K562 (cell line): ENCODE measurements around the gene SMIM15. TPM values are rescaled to one million over a fixed set of nuclear protein-coding genes. Genes with fewer than 3 reads are reported as not detected.

Experiments
- ATF1 ChIP-seq, 2 experiments: fragments of 450-650 bp in 1 of 2; IDR thresholded peaks; 2 replicates each; pipeline ENCODE4 v1.6.1; 2016; ENCODE audit warnings: missing compliant biosample characterization in 1 of 2, missing genetic modification characterization in 1 of 2
- CBFA2T2 ChIP-seq: fragments of 450-650 bp; conservative IDR thresholded peaks from 2 replicates; pipeline ENCODE4 v1.6.1; 2017; ENCODE audit warnings: mild to moderate bottlenecking
- ESRRB ChIP-seq: fragments of 250-450 bp; sonication (Bioruptor Pico); IDR thresholded peaks from 2 replicates; pipeline ENCODE4 v1.5.0; 2020; ENCODE audit warnings: mild to moderate bottlenecking, moderate library complexity, borderline replicate concordance
- FOSL1 ChIP-seq: fragments of 200-800 bp; sonication (Bioruptor generic); conservative IDR thresholded peaks from 2 replicates; pipeline ENCODE4 v1.6.1; 2016; ENCODE audit warnings: missing genetic modification characterization, missing compliant biosample characterization
- GTF2E2 ChIP-seq: fragments of 200-800 bp; sonication (Bioruptor generic); IDR thresholded peaks from 2 replicates; pipeline ENCODE4 v1.6.1; 2016; ENCODE audit warnings: missing genetic modification characterization, missing compliant biosample characterization
- JUNB ChIP-seq: fragments of 450-650 bp; formaldehyde crosslinking; conservative IDR thresholded peaks from 2 replicates; pipeline ENCODE4 v1.4.0; 2020; ENCODE audit warnings: mild to moderate bottlenecking
- KAT8 ChIP-seq: fragments of 450-650 bp; IDR thresholded peaks from 2 replicates; pipeline ENCODE4 v1.6.1; 2016; ENCODE audit warnings: low read depth, mild to moderate bottlenecking
- MCM2 ChIP-seq: fragments of 450-650 bp; IDR thresholded peaks from 2 replicates; pipeline ENCODE4 v1.6.1; 2017; ENCODE audit warnings: low read depth, mild to moderate bottlenecking
- MEF2A ChIP-seq: IDR thresholded peaks from 2 replicates; pipeline ENCODE4 v1.6.1; 2011; ENCODE audit warnings: low read depth, mild to moderate bottlenecking, low read length, moderate library complexity; ENCODE audit not compliant: control insufficient read depth
- NUFIP1 ChIP-seq: fragments of 450-650 bp; IDR thresholded peaks from 2 replicates; pipeline ENCODE4 v1.6.1; 2018; ENCODE audit not compliant: partially characterized antibody
- PHB2 ChIP-seq: fragments of 450-650 bp; IDR thresholded peaks from 2 replicates; pipeline ENCODE4 v1.6.1; 2017; ENCODE audit warnings: low read depth
- POLR2G ChIP-seq: fragments of 200-400 bp; formaldehyde crosslinking; IDR thresholded peaks from 2 replicates; pipeline ENCODE4 v1.6.1; 2017; ENCODE audit warnings: low read depth, mild to moderate bottlenecking, antibody characterized with exemption, low read length, moderate library complexity
- SAP30 ChIP-seq: fragments of 200-600 bp; sonication (generic); IDR thresholded peaks from 2 replicates; pipeline ENCODE4 v1.6.1; 2012; ENCODE audit warnings: borderline replicate concordance, low read depth, mild to moderate bottlenecking, moderate library complexity, low read length, control low read depth, inconsistent platforms; ENCODE audit not compliant: insufficient read depth, poor library complexity, severe bottlenecking
- SIN3B ChIP-seq: fragments of 450-650 bp; IDR thresholded peaks from 2 replicates; pipeline ENCODE4 v1.6.1; 2017; ENCODE audit warnings: low read depth, mild to moderate bottlenecking, moderate library complexity
- SP1 ChIP-seq: sonication (generic); formaldehyde crosslinking; IDR thresholded peaks from 2 replicates; pipeline ENCODE4 v1.8.1; 2022; ENCODE audit warnings: mild to moderate bottlenecking, missing genetic modification reagents
- TCF3 ChIP-seq: sonication (generic); formaldehyde crosslinking; IDR thresholded peaks from 2 replicates; pipeline ENCODE4 v1.4.0; 2020; ENCODE audit warnings: mild to moderate bottlenecking, missing genetic modification reagents
- ZC3H4 ChIP-seq: sonication (generic); formaldehyde crosslinking; IDR thresholded peaks from 2 replicates; pipeline ENCODE4 v1.9.0; 2021; ENCODE audit warnings: missing genetic modification reagents, borderline replicate concordance
- ZNF75A ChIP-seq: fragments of 450-650 bp; formaldehyde crosslinking; IDR thresholded peaks from 2 replicates; pipeline ENCODE4 v1.4.0; 2020; ENCODE audit warnings: mild to moderate bottlenecking
- polyA plus RNA-seq, 8 experiments: library from polyadenylated mRNA; depleted of rRNA in 4 of 8; stranded (reverse) in 5 of 8; unstranded in 3 of 8; fragments of >200 nt; fragmentation: Nextera tagmentation in 2 of 8; fragmentation: Illumina TruSeq in 1 of 8; extraction: Ambion mirVana in 2 of 8; extraction: Trizol in 1 of 8; gene quantifications; 2 replicates each; pipeline versions ENCODE4 v1.2.1 to v1.2.3, GENCODE V29; 2011 to 2014; ENCODE audit warnings: inconsistent platforms in 1 of 8, missing spikeins in 1 of 8
- total RNA-seq, 7 experiments: library from RNA; depleted of rRNA in 6 of 7; stranded (reverse); fragments of >200 nt in 6 of 7; fragmentation: Illumina TruSeq in 2 of 7; extraction: Trizol in 2 of 7; gene quantifications; 2 replicates each; pipeline versions ENCODE4 v1.2.1 to v1.2.3, GENCODE V29; 2011 to 2021; ENCODE audit warnings: low replicate concordance in 1 of 7
- TF ChIP-seq, protein P1 (sequence below): fragments of 450-650 bp; IDR thresholded peaks from 2 replicates; pipeline ENCODE4 v1.6.1; 2016; ENCODE audit warnings: antibody characterized with exemption
- TF ChIP-seq, protein P2 (sequence below): fragments of 450-650 bp; IDR thresholded peaks from 2 replicates; pipeline ENCODE4 v1.6.1; 2017; ENCODE audit warnings: mild to moderate bottlenecking, moderate library complexity
- TF ChIP-seq, protein P3 (sequence below): fragments of 250-450 bp; sonication (Bioruptor Pico); IDR thresholded peaks from 2 replicates; pipeline ENCODE4 v1.8.0; 2022; ENCODE audit warnings: moderate library complexity, mild to moderate bottlenecking, inconsistent platforms
- TF ChIP-seq, protein P4 (sequence below), 3 experiments: IDR thresholded peaks in 2 of 3; conservative IDR thresholded peaks in 1 of 3; 2 replicates each; pipeline ENCODE4 v1.5.1; 2011 to 2012; ENCODE audit warnings: low read length in 3 of 3, mild to moderate bottlenecking in 3 of 3, control low read depth in 2 of 3, improper control_type of control experiment in 1 of 3, inconsistent platforms in 1 of 3, low read depth in 1 of 3, mixed read lengths in 1 of 3, moderate library complexity in 1 of 3; ENCODE audit not compliant: insufficient read depth in 2 of 3

SMIM15 gene
- total and polyA plus RNA-seq, 9 of the 15 experiments (the other 6 are each of a cell fraction or from before 2014, with no cell fraction given), result 16.6 to 124 (median 82.0) TPM

DNA sequence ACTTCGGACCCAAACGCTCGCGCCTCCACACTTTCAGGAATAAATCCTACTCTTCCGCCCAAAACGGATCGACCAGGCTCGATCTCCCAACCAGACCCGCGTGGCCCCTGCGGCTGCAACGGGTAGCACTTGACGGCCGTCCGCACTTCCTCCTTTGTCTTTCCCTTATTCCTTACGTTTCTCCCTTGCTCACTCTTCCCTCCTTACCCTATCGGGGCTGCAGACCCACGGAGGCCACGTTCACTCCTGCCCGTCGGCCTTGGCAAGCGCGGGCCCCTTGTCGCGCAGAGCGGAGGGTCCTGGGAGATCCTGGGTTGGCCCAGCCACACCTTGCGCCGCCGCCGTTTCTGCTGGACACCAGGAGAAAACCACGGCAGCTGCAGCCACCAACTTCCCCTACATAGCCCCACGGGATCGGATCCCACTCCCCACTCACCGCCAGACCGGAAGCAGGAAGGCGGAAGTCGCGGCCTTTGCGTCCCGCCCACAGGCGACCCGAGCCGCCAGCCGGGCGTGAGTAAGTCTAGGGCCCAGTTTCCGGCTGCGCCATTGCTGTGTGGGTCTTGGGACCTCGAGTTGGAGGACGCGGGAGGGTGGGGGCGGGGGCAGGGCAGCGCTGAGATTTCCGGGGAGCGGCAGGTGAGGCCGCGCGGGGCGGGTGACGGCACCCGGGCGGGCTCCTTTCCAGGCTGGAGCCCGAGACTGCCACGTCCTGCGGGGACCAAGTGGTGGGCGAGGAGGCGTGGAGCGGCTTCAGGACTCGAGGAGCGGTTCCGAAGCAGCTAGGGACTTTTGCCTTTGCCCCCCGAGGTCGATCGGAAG lies at the start of gene SMIM15 (continued):
- TF ChIP-seq NUFIP1, result no peak
- no peak for TF ChIP-seq JUNB (CRISPR knock-in tag)
- TF ChIP-seq PHB2, result no peak
- TF ChIP-seq, protein P1, sequence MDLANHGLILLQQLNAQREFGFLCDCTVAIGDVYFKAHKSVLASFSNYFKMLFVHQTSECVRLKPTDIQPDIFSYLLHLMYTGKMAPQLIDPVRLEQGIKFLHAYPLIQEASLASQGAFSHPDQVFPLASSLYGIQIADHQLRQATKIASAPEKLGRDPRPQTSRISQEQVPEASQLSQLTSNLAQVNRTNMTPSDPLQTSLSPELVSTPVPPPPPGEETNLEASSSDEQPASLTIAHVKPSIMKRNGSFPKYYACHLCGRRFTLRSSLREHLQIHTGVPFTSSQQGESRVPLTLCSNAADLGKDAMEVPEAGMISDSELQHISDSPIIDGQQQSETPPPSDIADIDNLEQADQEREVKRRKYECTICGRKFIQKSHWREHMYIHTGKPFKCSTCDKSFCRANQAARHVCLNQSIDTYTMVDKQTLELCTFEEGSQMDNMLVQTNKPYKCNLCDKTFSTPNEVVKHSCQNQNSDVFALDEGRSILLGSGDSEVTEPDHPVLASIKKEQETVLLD, result peak; percentile 65; the same call in 1 of the 2 replicates
- peak; percentile 77; the same call in 1 of the 2 replicates for TF ChIP-seq GTF2E2 (tag)
- no peak for TF ChIP-seq ZNF75A (CRISPR knock-in tag)
- TF ChIP-seq, protein P2, sequence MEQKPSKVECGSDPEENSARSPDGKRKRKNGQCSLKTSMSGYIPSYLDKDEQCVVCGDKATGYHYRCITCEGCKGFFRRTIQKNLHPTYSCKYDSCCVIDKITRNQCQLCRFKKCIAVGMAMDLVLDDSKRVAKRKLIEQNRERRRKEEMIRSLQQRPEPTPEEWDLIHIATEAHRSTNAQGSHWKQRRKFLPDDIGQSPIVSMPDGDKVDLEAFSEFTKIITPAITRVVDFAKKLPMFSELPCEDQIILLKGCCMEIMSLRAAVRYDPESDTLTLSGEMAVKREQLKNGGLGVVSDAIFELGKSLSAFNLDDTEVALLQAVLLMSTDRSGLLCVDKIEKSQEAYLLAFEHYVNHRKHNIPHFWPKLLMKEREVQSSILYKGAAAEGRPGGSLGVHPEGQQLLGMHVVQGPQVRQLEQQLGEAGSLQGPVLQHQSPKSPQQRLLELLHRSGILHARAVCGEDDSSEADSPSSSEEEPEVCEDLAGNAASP, result no peak
- TF ChIP-seq SP1 (CRISPR knock-in tag), result peak; percentile 72; the same call in 1 of the 2 replicates
- TF ChIP-seq, protein P3, sequence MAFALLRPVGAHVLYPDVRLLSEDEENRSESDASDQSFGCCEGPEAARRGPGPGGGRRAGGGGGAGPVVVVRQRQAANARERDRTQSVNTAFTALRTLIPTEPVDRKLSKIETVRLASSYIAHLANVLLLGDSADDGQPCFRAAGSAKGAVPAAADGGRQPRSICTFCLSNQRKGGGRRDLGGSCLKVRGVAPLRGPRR (CRISPR knock-in tag), result no peak
- 0 out of 2 replicates have a peak, but pooled peaks have one; percentile 33 for TF ChIP-seq TCF3
- peak; percentile 98 for TF ChIP-seq POLR2G
- TF ChIP-seq SAP30, result no peak
- no peak for TF ChIP-seq KAT8
- TF ChIP-seq MCM2, result no peak
- no peak for TF ChIP-seq CBFA2T2
- TF ChIP-seq FOSL1 (tag), result peak; percentile 54; the same call in 1 of the 2 replicates
- TF ChIP-seq, protein P4, sequence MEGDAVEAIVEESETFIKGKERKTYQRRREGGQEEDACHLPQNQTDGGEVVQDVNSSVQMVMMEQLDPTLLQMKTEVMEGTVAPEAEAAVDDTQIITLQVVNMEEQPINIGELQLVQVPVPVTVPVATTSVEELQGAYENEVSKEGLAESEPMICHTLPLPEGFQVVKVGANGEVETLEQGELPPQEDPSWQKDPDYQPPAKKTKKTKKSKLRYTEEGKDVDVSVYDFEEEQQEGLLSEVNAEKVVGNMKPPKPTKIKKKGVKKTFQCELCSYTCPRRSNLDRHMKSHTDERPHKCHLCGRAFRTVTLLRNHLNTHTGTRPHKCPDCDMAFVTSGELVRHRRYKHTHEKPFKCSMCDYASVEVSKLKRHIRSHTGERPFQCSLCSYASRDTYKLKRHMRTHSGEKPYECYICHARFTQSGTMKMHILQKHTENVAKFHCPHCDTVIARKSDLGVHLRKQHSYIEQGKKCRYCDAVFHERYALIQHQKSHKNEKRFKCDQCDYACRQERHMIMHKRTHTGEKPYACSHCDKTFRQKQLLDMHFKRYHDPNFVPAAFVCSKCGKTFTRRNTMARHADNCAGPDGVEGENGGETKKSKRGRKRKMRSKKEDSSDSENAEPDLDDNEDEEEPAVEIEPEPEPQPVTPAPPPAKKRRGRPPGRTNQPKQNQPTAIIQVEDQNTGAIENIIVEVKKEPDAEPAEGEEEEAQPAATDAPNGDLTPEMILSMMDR (IDR thresholded peaks at IDR 0.05 in 2 of 3, conservative IDR thresholded peaks at IDR 0.05 in 1 of 3; ENCODE audit: insufficient read depth in 2 of 3, low read depth in 1 of 3, low read length in 3 of 3), result no peak
- TF ChIP-seq MEF2A, result no peak
- TF ChIP-seq ZC3H4 (CRISPR knock-in tag), result no peak; the same call in 1 of the 2 replicates
- TF ChIP-seq SIN3B, result peak; percentile 58; the same call in 1 of the 2 replicates
- 0 out of 2 replicates have a peak, but pooled peaks have one; percentile 11 for TF ChIP-seq ATF1 (CRISPR knock-in tag; IDR thresholded peaks at IDR 0.05)
- TF ChIP-seq ATF1 (tag; IDR thresholded peaks at IDR 0.05), result peak; percentile 74
- TF ChIP-seq ESRRB (CRISPR knock-in tag), result no peak
